Measurements from ENCODE around the gene SMC1B.
"Not testable (repeated sequence)": the region's sequence is repeated elsewhere in the genome, so short reads cannot be mapped to it uniquely, and the experiment has no call there.

SMC1B gene

GRCh38 chr22:45450101-45450785, 36.8 kb upstream of the SMC1B start:
- TF ChIP-seq ZFX (IDR thresholded peaks at IDR 0.05) (no peak), CTCF (conservative IDR thresholded peaks at IDR 0.05) (no peak)
- no peak overlapping the region for H3K27ac ChIP-seq

- not testable (repeated sequence) for H3K27ac ChIP-seq
These were observed 36.0 kb upstream of the SMC1B start for GRCh38 chr22:45449442-45449841.

- TF ChIP-seq ZFX (IDR thresholded peaks at IDR 0.05) (no peak), CTCF (conservative IDR thresholded peaks at IDR 0.05) (no peak)
- H3K27ac ChIP-seq = no peak overlapping the region
These were observed 35.0 kb upstream of the SMC1B start for GRCh38 chr22:45448431-45448830.

GRCh38 chr22:45447596-45447995, 34.2 kb upstream of the SMC1B start:
- H3K27ac ChIP-seq = not testable (repeated sequence)

GRCh38 chr22:45446216-45446615, 32.8 kb upstream of the SMC1B start:
- TF ChIP-seq ZFX (IDR thresholded peaks at IDR 0.05) (no peak), CTCF (conservative IDR thresholded peaks at IDR 0.05) (no peak)

GRCh38 chr22:45445031-45445710, 31.8 kb upstream of the SMC1B start:
- TF ChIP-seq ZFX (IDR thresholded peaks at IDR 0.05) (no peak), CTCF (conservative IDR thresholded peaks at IDR 0.05) (no peak)
- H3K27ac ChIP-seq = no peak overlapping the region

More at GRCh38 chr22:45446216-45446615, 32.8 kb upstream of the SMC1B start:
- H3K27ac ChIP-seq = no peak overlapping the region

- TF ChIP-seq ZFX (IDR thresholded peaks at IDR 0.05) = no peak
- TF ChIP-seq CTCF (conservative IDR thresholded peaks at IDR 0.05) = no peak
- no peak overlapping the region for H3K27ac ChIP-seq
These were observed 30.8 kb upstream of the SMC1B start for GRCh38 chr22:45444168-45444567.

- TF ChIP-seq CTCF (conservative IDR thresholded peaks at IDR 0.05) (no peak), ZFX (IDR thresholded peaks at IDR 0.05) (no peak)
- no peak overlapping the region for H3K27ac ChIP-seq
These were observed 28.7 kb upstream of the SMC1B start for GRCh38 chr22:45442116-45442515.
